Prostate gland (tissue), 2 donors: ENCODE data around the gene ZNRF3.

Source experiments
- CTCF ChIP-seq, 4 experiments: fragments of 200-600 bp in 2 of 4; fragments of 450-650 bp in 2 of 4; sonication (generic) in 2 of 4; IDR thresholded peaks; 1 replicate in 3 of 4; 2 replicates in 1 of 4; pipeline ENCODE4 v1.5.1; 2016 to 2019; ENCODE audit warnings: antibody characterized with exemption in 4 of 4, mild to moderate bottlenecking in 2 of 4, moderate library complexity in 2 of 4
- POLR2A ChIP-seq: fragments of 450-650 bp; IDR thresholded peaks from one replicate; pipeline ENCODE4 v1.6.1; 2016; ENCODE audit warnings: antibody characterized with exemption, mild to moderate bottlenecking

GRCh38 chr22:28989912-28990311 is 106.5 kb downstream of the ZNRF3 start:
- TF ChIP-seq POLR2A (no peak), CTCF (IDR thresholded peaks at IDR 0.05) (no peak)
